Panc1 (cell line): ENCODE results near the gene KIAA1614.

Experiments used
- TCF7L2 ChIP-seq: IDR thresholded peaks from 2 replicates; pipeline ENCODE4 v1.6.1; 2011; ENCODE audit warnings: mild to moderate bottlenecking, low read depth, low read length, inconsistent platforms
- TF ChIP-seq, protein P1 (sequence below): fragments of 450-650 bp; IDR thresholded peaks from 2 replicates; pipeline ENCODE4 v1.5.1; 2017; ENCODE audit warnings: mild to moderate bottlenecking

DNA sequence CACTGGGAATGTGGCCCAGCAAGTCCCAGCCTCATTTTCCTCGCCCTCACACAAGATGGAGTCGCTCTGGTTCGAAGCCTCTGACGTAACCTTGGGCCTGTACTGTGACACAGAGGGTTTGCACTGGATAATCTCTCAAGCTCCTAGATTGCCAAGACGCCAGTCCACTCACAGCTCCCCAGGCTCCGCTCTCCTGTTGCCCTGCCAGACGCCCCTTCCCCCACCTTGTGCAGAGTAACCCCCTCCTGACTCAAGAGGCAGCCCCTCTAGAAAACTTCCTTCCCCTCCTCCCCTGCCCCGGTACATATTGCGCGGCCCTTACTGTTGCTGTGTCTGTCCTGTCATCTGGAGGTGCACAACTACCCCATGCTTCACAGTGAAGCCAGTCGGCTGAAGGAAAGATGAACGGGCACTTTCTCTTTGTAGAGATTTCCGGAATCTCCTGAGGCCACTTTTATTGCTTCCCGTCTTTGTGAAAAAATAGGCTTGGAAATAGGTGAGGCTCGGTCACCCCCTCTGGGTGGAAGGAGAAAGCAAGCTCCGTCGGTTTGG is 981 bp upstream of the KIAA1614 start:
- TF ChIP-seq, protein P1, sequence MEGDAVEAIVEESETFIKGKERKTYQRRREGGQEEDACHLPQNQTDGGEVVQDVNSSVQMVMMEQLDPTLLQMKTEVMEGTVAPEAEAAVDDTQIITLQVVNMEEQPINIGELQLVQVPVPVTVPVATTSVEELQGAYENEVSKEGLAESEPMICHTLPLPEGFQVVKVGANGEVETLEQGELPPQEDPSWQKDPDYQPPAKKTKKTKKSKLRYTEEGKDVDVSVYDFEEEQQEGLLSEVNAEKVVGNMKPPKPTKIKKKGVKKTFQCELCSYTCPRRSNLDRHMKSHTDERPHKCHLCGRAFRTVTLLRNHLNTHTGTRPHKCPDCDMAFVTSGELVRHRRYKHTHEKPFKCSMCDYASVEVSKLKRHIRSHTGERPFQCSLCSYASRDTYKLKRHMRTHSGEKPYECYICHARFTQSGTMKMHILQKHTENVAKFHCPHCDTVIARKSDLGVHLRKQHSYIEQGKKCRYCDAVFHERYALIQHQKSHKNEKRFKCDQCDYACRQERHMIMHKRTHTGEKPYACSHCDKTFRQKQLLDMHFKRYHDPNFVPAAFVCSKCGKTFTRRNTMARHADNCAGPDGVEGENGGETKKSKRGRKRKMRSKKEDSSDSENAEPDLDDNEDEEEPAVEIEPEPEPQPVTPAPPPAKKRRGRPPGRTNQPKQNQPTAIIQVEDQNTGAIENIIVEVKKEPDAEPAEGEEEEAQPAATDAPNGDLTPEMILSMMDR = no peak
- no peak for TF ChIP-seq TCF7L2
